Lower lobe of right lung (tissue), 1 donor: Measurements from ENCODE around the gene NEMP1. TPM values are rescaled to one million over a fixed set of nuclear protein-coding genes. Genes with fewer than 3 reads are reported as not detected.

Source experiments
- total RNA-seq: library from RNA; stranded (reverse); fragmentation: NEBNext Ultra II Directional; extraction: Animal tissue kit (Norgen Biotek cat#: 25700); gene quantifications from one replicate; pipeline ENCODE4 v1.2.1, GENCODE V29; 2021
- donor health status: DM: no; HTN: yes; CAD: no; lungs with severe emphysema.

Gene NEMP1
- total RNA-seq, 1 donor from 2014 or later = 19.1 TPM

Other genes with a start within 250 kb of the NEMP1 start
- not detected for gene SDR9C7, start 144.4 kb downstream of the NEMP1 start, total RNA-seq
- 0.53 TPM for gene RDH16, start 121.2 kb downstream of the NEMP1 start, total RNA-seq
- gene ZBTB39, start 72.2 kb downstream of the NEMP1 start, total RNA-seq = 6.8 TPM
- not detected for gene TAC3, start 62.3 kb downstream of the NEMP1 start, total RNA-seq
- 2.9 TPM for gene MYO1A, start 28.7 kb downstream of the NEMP1 start, total RNA-seq
- 28.9 TPM for gene NAB2, start 10.3 kb upstream of the NEMP1 start, total RNA-seq
- gene STAT6, start 32.6 kb upstream of the NEMP1 start, total RNA-seq = 269 TPM
- 404 TPM for gene LRP1, start 49.7 kb upstream of the NEMP1 start, total RNA-seq
- not detected for gene LRP1-AS, start 68.8 kb upstream of the NEMP1 start, total RNA-seq
- gene NXPH4, start 138.0 kb upstream of the NEMP1 start, total RNA-seq = not detected
- gene SHMT2, start 150.9 kb upstream of the NEMP1 start, total RNA-seq = 66.6 TPM
- 8.7 TPM for gene STAC3, start 172.4 kb upstream of the NEMP1 start, total RNA-seq